ENCODE measurements around the gene RNU6-9.

Gene RNU6-9

GRCh38 chr19:919199-920050 lies 26.1 kb downstream of the RNU6-9 start:
- DNase-seq: no peak

- DNase-seq: no peak
These were observed 27.0 kb downstream of the RNU6-9 start for GRCh38 chr19:920051-920864.

GRCh38 chr19:924553-925086 lies 31.3 kb downstream of the RNU6-9 start:
- no peak for DNase-seq

GRCh38 chr19:925087-925525 lies 31.8 kb downstream of the RNU6-9 start:
- peak; percentile 58 for DNase-seq

GRCh38 chr19:925526-926322 lies 32.4 kb downstream of the RNU6-9 start, which contains the start of gene ARID3A:
Gene ARID3A, plus strand, starts transcription at chr19:926035. Its CDS starts 3,494 bp downstream, at chr19:929529.
- peak; percentile 90 for DNase-seq

GRCh38 chr19:926323-926588 lies 33.0 kb downstream of the RNU6-9 start:
- no peak for DNase-seq

GRCh38 chr19:926589-927350 lies 33.5 kb downstream of the RNU6-9 start:
- peak; percentile 65 for DNase-seq

GRCh38 chr19:927351-927779 lies 34.1 kb downstream of the RNU6-9 start:
- DNase-seq: peak; percentile 56

- no peak for DNase-seq
These were observed 34.6 kb downstream of the RNU6-9 start for GRCh38 chr19:927780-928401.

GRCh38 chr19:928471-929202 lies 35.4 kb downstream of the RNU6-9 start:
- DNase-seq: no peak

GRCh38 chr19:929203-929890 lies 36.1 kb downstream of the RNU6-9 start:
- DNase-seq: no peak

- no peak for DNase-seq
These were observed 36.6 kb downstream of the RNU6-9 start for GRCh38 chr19:929891-930258.

- DNase-seq: no peak
These were observed 38.8 kb downstream of the RNU6-9 start for GRCh38 chr19:931860-932647.

- DNase-seq: peak; percentile 85
These were observed 39.6 kb downstream of the RNU6-9 start for GRCh38 chr19:932648-933552.

- no peak for DNase-seq
These were observed 40.2 kb downstream of the RNU6-9 start for GRCh38 chr19:933553-933882.

GRCh38 chr19:934197-934840 lies 41.0 kb downstream of the RNU6-9 start:
- no peak for DNase-seq

GRCh38 chr19:934865-935479 lies 41.7 kb downstream of the RNU6-9 start:
- DNase-seq: peak; percentile 91

- no peak for DNase-seq
These were observed 42.9 kb downstream of the RNU6-9 start for GRCh38 chr19:936175-936546.
